ENCODE data around the gene PANK3.

DNA sequence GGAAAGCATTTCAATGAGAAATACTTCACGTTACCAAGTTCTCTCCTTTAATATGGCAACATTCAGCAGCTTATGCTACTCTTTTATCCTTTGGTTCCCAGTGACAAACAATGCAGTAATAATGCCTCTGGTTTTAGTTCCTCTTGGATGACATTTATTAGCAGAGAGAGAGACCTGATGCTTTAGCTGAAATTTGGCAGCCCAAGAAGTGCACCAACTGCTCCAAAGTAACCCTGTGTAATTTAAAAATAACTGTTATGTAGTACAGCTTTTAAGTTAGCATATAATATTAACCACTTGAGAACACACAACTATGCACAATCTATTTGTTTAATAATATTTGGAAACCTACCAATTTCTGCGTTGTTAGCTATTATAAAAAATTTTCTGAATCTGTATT lies 21.8 kb downstream of the PANK3 start:
- TF ChIP-seq, protein P1, sequence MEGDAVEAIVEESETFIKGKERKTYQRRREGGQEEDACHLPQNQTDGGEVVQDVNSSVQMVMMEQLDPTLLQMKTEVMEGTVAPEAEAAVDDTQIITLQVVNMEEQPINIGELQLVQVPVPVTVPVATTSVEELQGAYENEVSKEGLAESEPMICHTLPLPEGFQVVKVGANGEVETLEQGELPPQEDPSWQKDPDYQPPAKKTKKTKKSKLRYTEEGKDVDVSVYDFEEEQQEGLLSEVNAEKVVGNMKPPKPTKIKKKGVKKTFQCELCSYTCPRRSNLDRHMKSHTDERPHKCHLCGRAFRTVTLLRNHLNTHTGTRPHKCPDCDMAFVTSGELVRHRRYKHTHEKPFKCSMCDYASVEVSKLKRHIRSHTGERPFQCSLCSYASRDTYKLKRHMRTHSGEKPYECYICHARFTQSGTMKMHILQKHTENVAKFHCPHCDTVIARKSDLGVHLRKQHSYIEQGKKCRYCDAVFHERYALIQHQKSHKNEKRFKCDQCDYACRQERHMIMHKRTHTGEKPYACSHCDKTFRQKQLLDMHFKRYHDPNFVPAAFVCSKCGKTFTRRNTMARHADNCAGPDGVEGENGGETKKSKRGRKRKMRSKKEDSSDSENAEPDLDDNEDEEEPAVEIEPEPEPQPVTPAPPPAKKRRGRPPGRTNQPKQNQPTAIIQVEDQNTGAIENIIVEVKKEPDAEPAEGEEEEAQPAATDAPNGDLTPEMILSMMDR (IDR thresholded peaks at IDR 0.05; ENCODE audit: poor library complexity, severe bottlenecking) = no peak
- no peak for TF ChIP-seq TAF1 (IDR thresholded peaks at IDR 0.05; ENCODE audit: low read depth)
- no peak for TF ChIP-seq POLR2AphosphoS5 (IDR thresholded peaks at IDR 0.05)
- TF ChIP-seq RAD21 (conservative IDR thresholded peaks at IDR 0.05) = no peak
- no peak for TF ChIP-seq MXI1 (conservative IDR thresholded peaks at IDR 0.05; ENCODE audit: poor library complexity, severe bottlenecking)

Measured in neural cell (in vitro differentiated cells).